ENCODE results near the gene GRAMD1A. TPM values are rescaled to one million over a fixed set of nuclear protein-coding genes. Genes with fewer than 3 reads are reported as not detected.

GRAMD1A gene
- polyA plus RNA-seq, 1 donor from 2014 or later, result 19.0 TPM

GRCh38 chr19:35058370-35058769, 58.2 kb downstream of the GRAMD1A start:
- no peak overlapping the region for H2AFZ ChIP-seq (ENCODE audit: low read depth, low read length)
- H3K36me3 ChIP-seq (ENCODE audit: insufficient read depth, low read length), result no peaks in the 10 kb centered on the region
- no peaks in the 10 kb centered on the region for H4K20me1 ChIP-seq (ENCODE audit: insufficient read depth)
- H3F3A ChIP-seq (ENCODE audit: insufficient read depth, low read length, poor library complexity, severe bottlenecking), result no peaks in the 10 kb centered on the region
- H3K4me2 ChIP-seq (ENCODE audit: low read length), result no peak overlapping the region
- H3K9ac ChIP-seq (ENCODE audit: low read length), result no peak overlapping the region
- H3K27ac ChIP-seq (ENCODE audit: low read length), result no peak overlapping the region
- H3K9me2 ChIP-seq (ENCODE audit: insufficient read depth, low read length), result no peaks in the 10 kb centered on the region
- H3K79me2 ChIP-seq (replicated peaks; ENCODE audit: insufficient read depth, low read length), result no peaks in the 10 kb centered on the region
- TF ChIP-seq RAD21 (conservative IDR thresholded peaks at IDR 0.05) (no peak), POLR2AphosphoS5 (IDR thresholded peaks at IDR 0.05) (no peak), REST (IDR thresholded peaks at IDR 0.05; ENCODE audit: borderline replicate concordance) (no peak), CTCF (IDR thresholded peaks at IDR 0.05; ENCODE audit: poor library complexity, severe bottlenecking) (no peak), TAF1 (IDR thresholded peaks at IDR 0.05; ENCODE audit: low read depth) (no peak)
- H3K9me3 ChIP-seq (ENCODE audit: low read length), result no peaks in the 10 kb centered on the region
- H3K4me3 ChIP-seq (ENCODE audit: low read length), result no peak overlapping the region
- H3K27me3 ChIP-seq (ENCODE audit: insufficient read depth, low read depth, low read length), result no peaks in the 10 kb centered on the region

GRCh38 chr19:35059006-35059798, 59.1 kb downstream of the GRAMD1A start:
- Histone ChIP-seq H3K9me3 (ENCODE audit: low read length) (no peaks in the 10 kb centered on the region), H3K36me3 (ENCODE audit: insufficient read depth, low read length) (no peaks in the 10 kb centered on the region), H3K27me3 (ENCODE audit: insufficient read depth, low read depth, low read length) (no peaks in the 10 kb centered on the region), H3K4me2 (ENCODE audit: low read length) (no peak overlapping the region), H3K79me2 (replicated peaks; ENCODE audit: insufficient read depth, low read length) (no peaks in the 10 kb centered on the region), H3K27ac (ENCODE audit: low read length) (no peak overlapping the region), H3K4me3 (ENCODE audit: low read length) (no peak overlapping the region), H3K9ac (ENCODE audit: low read length) (no peak overlapping the region), H3K9me2 (ENCODE audit: insufficient read depth, low read length) (no peaks in the 10 kb centered on the region), H3F3A (ENCODE audit: insufficient read depth, low read length, poor library complexity, severe bottlenecking) (no peaks in the 10 kb centered on the region), H4K20me1 (ENCODE audit: insufficient read depth) (no peaks in the 10 kb centered on the region), H2AFZ (ENCODE audit: low read depth, low read length) (no peak overlapping the region)
- TF ChIP-seq POLR2AphosphoS5 (IDR thresholded peaks at IDR 0.05) (no peak), MXI1 (conservative IDR thresholded peaks at IDR 0.05; ENCODE audit: poor library complexity, severe bottlenecking) (no peak), EZH2 (IDR thresholded peaks at IDR 0.05; ENCODE audit: borderline replicate concordance, insufficient read depth, low read length, poor library complexity, severe bottlenecking) (no peak)

GRCh38 chr19:35059799-35060091, 59.6 kb downstream of the GRAMD1A start:
- Histone ChIP-seq H3K36me3 (ENCODE audit: insufficient read depth, low read length) (no peaks in the 10 kb centered on the region), H3K27me3 (ENCODE audit: insufficient read depth, low read depth, low read length) (no peaks in the 10 kb centered on the region), H3F3A (ENCODE audit: insufficient read depth, low read length, poor library complexity, severe bottlenecking) (no peaks in the 10 kb centered on the region), H3K4me2 (ENCODE audit: low read length) (no peak overlapping the region), H3K9ac (ENCODE audit: low read length) (no peak overlapping the region), H3K27ac (ENCODE audit: low read length) (no peak overlapping the region), H3K4me3 (ENCODE audit: low read length) (no peak overlapping the region), H3K79me2 (replicated peaks; ENCODE audit: insufficient read depth, low read length) (no peaks in the 10 kb centered on the region), H2AFZ (ENCODE audit: low read depth, low read length) (no peak overlapping the region), H3K9me2 (ENCODE audit: insufficient read depth, low read length) (no peaks in the 10 kb centered on the region), H3K9me3 (ENCODE audit: low read length) (no peaks in the 10 kb centered on the region), H4K20me1 (ENCODE audit: insufficient read depth) (no peaks in the 10 kb centered on the region)
- TF ChIP-seq SMC3 (conservative IDR thresholded peaks at IDR 0.05; ENCODE audit: poor library complexity) (no peak), RAD21 (conservative IDR thresholded peaks at IDR 0.05) (no peak)

Measured in neural cell (in vitro differentiated cells).